Spleen (tissue), 11 donors: ENCODE data around the gene TSHZ2. TPM values are rescaled to one million over a fixed set of nuclear protein-coding genes. Genes with fewer than 3 reads are reported as not detected.

Experiments
- DNase-seq: peaks from one replicate; pipeline ENCODE4 v3.0.0-alpha.2; 2020
- H3K27ac ChIP-seq, 8 donors: fragments of 200-600 bp; sonication (generic) in 7 of 8; 1 replicate in 4 of 8; 2 replicates in 4 of 8; pipeline versions ENCODE4 v1.5.0 to v1.8.0; 2016 to 2021; ENCODE audit warnings: inconsistent platforms in 4 of 8, mild to moderate bottlenecking in 4 of 8, moderate library complexity in 1 of 8
- H3K27me3 ChIP-seq, 7 donors: fragments of 200-600 bp; sonication (generic) in 6 of 7; replicated peaks in 1 of 7; 1 replicate in 4 of 7; 2 replicates in 3 of 7; pipeline versions ENCODE4 v1.5.0 to v1.8.0; 2016 to 2021; ENCODE audit warnings: inconsistent platforms in 3 of 7, mild to moderate bottlenecking in 1 of 7
- H3K36me3 ChIP-seq, 6 donors: fragments of 200-600 bp; sonication (generic) in 5 of 6; 1 replicate in 4 of 6; 2 replicates in 2 of 6; pipeline versions ENCODE4 v1.5.0 to v1.8.0; 2016 to 2021; ENCODE audit warnings: inconsistent platforms in 2 of 6
- H3K4me1 ChIP-seq, 6 donors: fragments of 200-600 bp; sonication (generic) in 5 of 6; 1 replicate in 3 of 6; 2 replicates in 3 of 6; pipeline versions ENCODE4 v1.5.0 to v1.8.0; 2016 to 2021; ENCODE audit warnings: inconsistent platforms in 3 of 6
- H3K4me3 ChIP-seq, 8 donors: fragments of 200-600 bp; sonication (generic) in 7 of 8; 1 replicate in 4 of 8; 2 replicates in 4 of 8; pipeline versions ENCODE4 v1.5.0 to v1.8.0; 2016 to 2021; ENCODE audit warnings: inconsistent platforms in 4 of 8, mild to moderate bottlenecking in 4 of 8, moderate library complexity in 2 of 8
- H3K9me3 ChIP-seq, 8 donors: fragments of 200-600 bp; sonication (generic) in 7 of 8; 1 replicate in 4 of 8; 2 replicates in 4 of 8; pipeline versions ENCODE4 v1.5.0 to v1.8.0; 2016 to 2021; ENCODE audit warnings: inconsistent platforms in 4 of 8
- POLR2A ChIP-seq, 3 donors: fragments of 450-650 bp; IDR thresholded peaks; one replicate each; pipeline ENCODE4 v1.5.1; 2017; ENCODE audit warnings: antibody characterized with exemption in 3 of 3, mild to moderate bottlenecking in 1 of 3
- POLR2AphosphoS5 ChIP-seq, 3 donors: sonication (generic); formaldehyde crosslinking; IDR thresholded peaks; one replicate each; pipeline ENCODE4 v1.5.1; 2017; ENCODE audit warnings: antibody characterized with exemption in 3 of 3
- WGBS, 5 donors: extraction: QIAGEN DNeasy Blood & Tissue Kit in 3 of 5; methylation state at CpG; one replicate each; pipeline versions ENCODE4 v1.1.5 to v1.1.7; 2013 to 2018; 5-methylcytosine and 5-hydroxymethylcytosine counted together
- intact Hi-C: fragments of 100-400 bp; cut with DNase I; formaldehyde crosslinking; loops from one replicate; pipeline ENCODE4 v1.15.0; 2023; ENCODE audit warnings: low total_unique reads
- polyA plus RNA-seq, 3 donors: library from polyadenylated mRNA; stranded (reverse); fragments of 200-250 nt; gene quantifications; one replicate each; pipeline ENCODE4 v1.2.1, GENCODE V29; 2013
- total RNA-seq, 7 donors: library from RNA; depleted of rRNA in 3 of 7; stranded (reverse); fragments of >200 nt in 3 of 7; fragmentation: NEBNext Ultra II Directional in 4 of 7; extraction: Animal tissue kit (Norgen Biotek cat#: 25700) in 4 of 7; gene quantifications; one replicate each; pipeline versions ENCODE4 v1.1.0 to v1.2.1, GENCODE V29; 2016 to 2021
- TF ChIP-seq, protein P1 (sequence below), 11 experiments: fragments of 200-600 bp in 7 of 11; fragments of 450-650 bp in 4 of 11; sonication (generic) in 4 of 11; IDR thresholded peaks in 8 of 11; conservative IDR thresholded peaks in 3 of 11; 1 replicate in 7 of 11; 2 replicates in 4 of 11; pipeline versions ENCODE4 v1.4.0 to v1.8.0; 2016 to 2021; ENCODE audit warnings: antibody characterized with exemption in 11 of 11, inconsistent platforms in 4 of 11, mild to moderate bottlenecking in 1 of 11
- donor health status: healthy with polysubstance abuse.
- donor health status: DM: no; HTN: no; CAD: no; lungs with moderate emphysema.
- donor health status: DM: no; HTN: no; CAD: no.
- donor health status: Bipolar disorder and iron deficiency.
- donor health status: healthy.
- donor health status: DM: no; HTN: no; CAD: no.
- donor health status: DM: yes; HTN: yes; CAD: no.

The TSHZ2 gene
- total and polyA plus RNA-seq, 10 donors: 0.86 to 19.2 (median 15.7) TPM

- intact Hi-C loops: no loop called here
- Histone ChIP-seq H3K4me1 (no peaks in the 10 kb centered on the region), H3K27ac (no peak overlapping the region), H3K27me3 (no peaks in the 10 kb centered on the region), H3K36me3 (no peaks in the 10 kb centered on the region), H3K4me3 (no peak overlapping the region), H3K9me3 (no peaks in the 10 kb centered on the region)
- 89 to 93% (median 91%) methylated on average over 9 of the region's 9 CpGs for WGBS, 5 donors
- DNase-seq: no peak
- TF ChIP-seq, protein P1, sequence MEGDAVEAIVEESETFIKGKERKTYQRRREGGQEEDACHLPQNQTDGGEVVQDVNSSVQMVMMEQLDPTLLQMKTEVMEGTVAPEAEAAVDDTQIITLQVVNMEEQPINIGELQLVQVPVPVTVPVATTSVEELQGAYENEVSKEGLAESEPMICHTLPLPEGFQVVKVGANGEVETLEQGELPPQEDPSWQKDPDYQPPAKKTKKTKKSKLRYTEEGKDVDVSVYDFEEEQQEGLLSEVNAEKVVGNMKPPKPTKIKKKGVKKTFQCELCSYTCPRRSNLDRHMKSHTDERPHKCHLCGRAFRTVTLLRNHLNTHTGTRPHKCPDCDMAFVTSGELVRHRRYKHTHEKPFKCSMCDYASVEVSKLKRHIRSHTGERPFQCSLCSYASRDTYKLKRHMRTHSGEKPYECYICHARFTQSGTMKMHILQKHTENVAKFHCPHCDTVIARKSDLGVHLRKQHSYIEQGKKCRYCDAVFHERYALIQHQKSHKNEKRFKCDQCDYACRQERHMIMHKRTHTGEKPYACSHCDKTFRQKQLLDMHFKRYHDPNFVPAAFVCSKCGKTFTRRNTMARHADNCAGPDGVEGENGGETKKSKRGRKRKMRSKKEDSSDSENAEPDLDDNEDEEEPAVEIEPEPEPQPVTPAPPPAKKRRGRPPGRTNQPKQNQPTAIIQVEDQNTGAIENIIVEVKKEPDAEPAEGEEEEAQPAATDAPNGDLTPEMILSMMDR (IDR thresholded peaks at IDR 0.05 in 8 of 11, conservative IDR thresholded peaks at IDR 0.05 in 3 of 11): no peak
- TF ChIP-seq POLR2A (IDR thresholded peaks at IDR 0.05): no peak
- no peak for TF ChIP-seq POLR2AphosphoS5 (IDR thresholded peaks at IDR 0.05)
These were observed 539.9 kb downstream of the TSHZ2 start for GRCh38 chr20:53512076-53512475.

- H3K27me3 ChIP-seq: no peaks in the 10 kb centered on the region
- TF ChIP-seq, protein P1 (IDR thresholded peaks at IDR 0.05 in 8 of 11, conservative IDR thresholded peaks at IDR 0.05 in 3 of 11): no peak
- no peak overlapping the region for H3K4me3 ChIP-seq
- no peaks in the 10 kb centered on the region for H3K4me1 ChIP-seq
- WGBS, 5 donors: 60 to 85% (median 73%) methylated on average over 2 of the region's 2 CpGs
- H3K27ac ChIP-seq: no peak overlapping the region
- H3K9me3 ChIP-seq: no peaks in the 10 kb centered on the region
- H3K36me3 ChIP-seq: no peaks in the 10 kb centered on the region
- DNase-seq: no peak
- intact Hi-C loops: no loop called here
These were observed 541.0 kb downstream of the TSHZ2 start for GRCh38 chr20:53513168-53513488.

- no peak overlapping the region for H3K4me3 ChIP-seq
- TF ChIP-seq, protein P1 (IDR thresholded peaks at IDR 0.05 in 8 of 11, conservative IDR thresholded peaks at IDR 0.05 in 3 of 11): no peak
- TF ChIP-seq POLR2A (IDR thresholded peaks at IDR 0.05): no peak
- no peaks in the 10 kb centered on the region for H3K4me1 ChIP-seq
- no peaks in the 10 kb centered on the region for H3K9me3 ChIP-seq
- 87 to 92% (median 90%) methylated on average over 17 to 18 of the region's 18 CpGs for WGBS, 5 donors
- intact Hi-C loops: no loop called here
- no peaks in the 10 kb centered on the region for H3K36me3 ChIP-seq
- no peak overlapping the region for H3K27ac ChIP-seq
- DNase-seq: no peak
- no peaks in the 10 kb centered on the region for H3K27me3 ChIP-seq
These were observed 541.5 kb downstream of the TSHZ2 start for GRCh38 chr20:53513489-53514298.

DNA sequence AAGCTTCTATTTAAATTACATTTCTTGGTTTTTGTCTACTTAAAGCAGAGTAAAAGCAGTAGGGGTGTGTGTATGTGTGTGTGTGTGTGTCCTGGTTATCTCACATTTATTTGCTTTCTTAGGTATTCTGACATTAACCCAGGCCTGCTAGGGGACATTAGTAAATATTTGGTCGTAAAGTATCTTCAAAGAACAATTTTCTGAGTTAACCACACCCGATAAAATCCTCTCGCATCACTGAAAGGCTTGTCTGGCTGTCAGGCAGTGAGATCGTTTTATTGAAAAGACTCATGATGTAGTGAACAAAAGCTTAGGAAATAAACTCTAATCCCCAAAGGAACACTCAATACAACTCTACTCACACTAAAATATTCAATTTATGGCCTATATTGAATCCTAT, 543.6 kb downstream of the TSHZ2 start:
- no peak overlapping the region for H3K27ac ChIP-seq
- H3K27me3 ChIP-seq: no peaks in the 10 kb centered on the region
- H3K4me3 ChIP-seq: no peak overlapping the region
- H3K4me1 ChIP-seq: no peaks in the 10 kb centered on the region
- TF ChIP-seq, protein P1 (IDR thresholded peaks at IDR 0.05 in 8 of 11, conservative IDR thresholded peaks at IDR 0.05 in 3 of 11): no peak
- TF ChIP-seq POLR2A (IDR thresholded peaks at IDR 0.05): no peak
- TF ChIP-seq POLR2AphosphoS5 (IDR thresholded peaks at IDR 0.05): no peak
- no peaks in the 10 kb centered on the region for H3K9me3 ChIP-seq
- no peak for DNase-seq
- WGBS, 5 donors: 80 to 88% (median 84%) methylated on average over 4 of the region's 4 CpGs
- H3K36me3 ChIP-seq: no peaks in the 10 kb centered on the region
- intact Hi-C loops: no loop called here
